ENCODE results near the gene PPP1R12B. TPM values are rescaled to one million over a fixed set of nuclear protein-coding genes. Genes with fewer than 3 reads are reported as not detected.
"Not testable (repeated sequence)": the region's sequence is repeated elsewhere in the genome, so short reads cannot be mapped to it uniquely, and the experiment has no call there.

Gene PPP1R12B
- total RNA-seq, 1 donor from 2014 or later = 18.2 TPM

DNA sequence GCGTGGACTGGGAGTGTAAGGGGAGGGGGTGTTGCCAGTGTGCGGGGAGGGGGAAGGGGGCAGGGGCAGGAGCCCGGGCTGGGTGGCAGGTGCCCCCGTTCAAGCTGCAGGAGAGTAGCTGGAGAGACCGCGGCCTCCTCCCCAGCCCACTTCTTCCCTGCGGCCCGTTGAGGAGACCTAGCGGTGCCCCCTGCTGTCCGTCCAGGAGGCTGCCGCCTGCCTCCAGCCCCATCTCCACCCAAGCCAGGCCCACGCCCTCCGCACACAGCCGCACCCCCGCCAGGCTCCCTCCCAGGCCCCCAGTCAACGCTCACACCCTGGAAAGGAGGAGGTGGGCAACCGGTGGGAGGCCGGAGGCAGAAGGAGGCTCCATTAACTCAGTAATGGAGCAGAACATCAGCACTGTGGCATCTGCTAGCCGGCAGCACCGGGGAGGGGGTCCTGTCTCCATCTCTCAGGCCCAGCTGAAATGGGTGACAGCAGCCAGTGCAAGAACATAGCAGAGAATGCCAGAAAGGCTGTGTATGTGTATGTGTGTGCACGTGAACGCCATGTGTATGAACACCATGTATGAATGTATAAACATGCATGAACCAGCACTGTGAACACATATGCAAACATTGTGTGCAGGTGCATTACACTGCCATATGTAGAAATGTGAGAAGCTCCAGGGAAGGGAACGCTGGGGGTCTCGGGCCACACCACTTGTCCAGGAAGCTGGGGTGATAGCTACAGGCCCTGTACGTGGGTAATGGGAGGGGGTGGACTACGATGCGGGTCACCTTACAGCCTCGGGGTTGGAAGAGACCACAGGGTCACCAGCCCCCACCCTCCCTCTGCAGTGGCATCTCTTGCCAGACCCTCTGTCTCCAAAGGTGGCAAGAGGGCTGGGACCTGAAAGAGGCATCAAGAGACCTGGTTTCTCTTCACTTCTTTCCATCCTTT lies 277.2 kb downstream of the PPP1R12B start:
- Mint-ChIP-seq H3K4me3 (ENCODE audit: unreplicated experiment) (no peak overlapping the region), H3K36me3 (ENCODE audit: low read depth) (no peaks in the 10 kb centered on the region), H3K9me3 (ENCODE audit: low read depth) (no peaks in the 10 kb centered on the region), H3K27me3 (ENCODE audit: low read depth) (peaks cover 18% of the 10 kb centered on the region), H3K27ac (ENCODE audit: unreplicated experiment) (no peak overlapping the region), H3K4me1 (ENCODE audit: low read depth) (no peaks in the 10 kb centered on the region)
- TF ChIP-seq, protein P1, sequence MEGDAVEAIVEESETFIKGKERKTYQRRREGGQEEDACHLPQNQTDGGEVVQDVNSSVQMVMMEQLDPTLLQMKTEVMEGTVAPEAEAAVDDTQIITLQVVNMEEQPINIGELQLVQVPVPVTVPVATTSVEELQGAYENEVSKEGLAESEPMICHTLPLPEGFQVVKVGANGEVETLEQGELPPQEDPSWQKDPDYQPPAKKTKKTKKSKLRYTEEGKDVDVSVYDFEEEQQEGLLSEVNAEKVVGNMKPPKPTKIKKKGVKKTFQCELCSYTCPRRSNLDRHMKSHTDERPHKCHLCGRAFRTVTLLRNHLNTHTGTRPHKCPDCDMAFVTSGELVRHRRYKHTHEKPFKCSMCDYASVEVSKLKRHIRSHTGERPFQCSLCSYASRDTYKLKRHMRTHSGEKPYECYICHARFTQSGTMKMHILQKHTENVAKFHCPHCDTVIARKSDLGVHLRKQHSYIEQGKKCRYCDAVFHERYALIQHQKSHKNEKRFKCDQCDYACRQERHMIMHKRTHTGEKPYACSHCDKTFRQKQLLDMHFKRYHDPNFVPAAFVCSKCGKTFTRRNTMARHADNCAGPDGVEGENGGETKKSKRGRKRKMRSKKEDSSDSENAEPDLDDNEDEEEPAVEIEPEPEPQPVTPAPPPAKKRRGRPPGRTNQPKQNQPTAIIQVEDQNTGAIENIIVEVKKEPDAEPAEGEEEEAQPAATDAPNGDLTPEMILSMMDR (IDR thresholded peaks at IDR 0.05) = peak; percentile 81
- peak; percentile 94 for DNase-seq (ENCODE audit: low spot score)

DNA sequence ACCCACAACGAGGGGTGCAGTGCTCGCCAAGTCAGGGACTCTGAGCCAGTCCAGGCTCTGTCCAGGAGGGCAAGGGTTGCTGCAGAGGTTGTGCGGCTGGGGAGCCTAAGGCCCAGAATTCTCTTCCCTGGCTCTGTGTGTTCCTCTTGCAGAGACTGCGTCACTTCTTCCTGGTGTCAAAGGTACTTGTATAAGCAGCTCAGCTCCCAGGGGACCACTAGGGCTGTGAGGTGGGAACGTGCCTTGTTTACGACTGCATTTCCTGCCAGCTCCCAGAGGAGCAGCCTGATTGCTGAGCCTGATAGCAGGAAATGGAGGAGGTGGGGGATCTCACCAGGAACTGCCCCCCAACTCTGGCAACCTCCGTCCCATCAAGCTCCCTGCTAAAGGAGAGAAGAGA lies 278.5 kb downstream of the PPP1R12B start:
- not testable (repeated sequence) for H3K36me3 Mint-ChIP-seq (ENCODE audit: low read depth); H3K27ac Mint-ChIP-seq (ENCODE audit: unreplicated experiment); H3K4me1 Mint-ChIP-seq (ENCODE audit: low read depth); H3K9me3 Mint-ChIP-seq (ENCODE audit: low read depth); H3K4me3 Mint-ChIP-seq (ENCODE audit: unreplicated experiment)
- H3K27me3 Mint-ChIP-seq (ENCODE audit: low read depth) = peaks cover 25% of the 10 kb centered on the region
- DNase-seq (ENCODE audit: low spot score) = peak; percentile 46

DNA sequence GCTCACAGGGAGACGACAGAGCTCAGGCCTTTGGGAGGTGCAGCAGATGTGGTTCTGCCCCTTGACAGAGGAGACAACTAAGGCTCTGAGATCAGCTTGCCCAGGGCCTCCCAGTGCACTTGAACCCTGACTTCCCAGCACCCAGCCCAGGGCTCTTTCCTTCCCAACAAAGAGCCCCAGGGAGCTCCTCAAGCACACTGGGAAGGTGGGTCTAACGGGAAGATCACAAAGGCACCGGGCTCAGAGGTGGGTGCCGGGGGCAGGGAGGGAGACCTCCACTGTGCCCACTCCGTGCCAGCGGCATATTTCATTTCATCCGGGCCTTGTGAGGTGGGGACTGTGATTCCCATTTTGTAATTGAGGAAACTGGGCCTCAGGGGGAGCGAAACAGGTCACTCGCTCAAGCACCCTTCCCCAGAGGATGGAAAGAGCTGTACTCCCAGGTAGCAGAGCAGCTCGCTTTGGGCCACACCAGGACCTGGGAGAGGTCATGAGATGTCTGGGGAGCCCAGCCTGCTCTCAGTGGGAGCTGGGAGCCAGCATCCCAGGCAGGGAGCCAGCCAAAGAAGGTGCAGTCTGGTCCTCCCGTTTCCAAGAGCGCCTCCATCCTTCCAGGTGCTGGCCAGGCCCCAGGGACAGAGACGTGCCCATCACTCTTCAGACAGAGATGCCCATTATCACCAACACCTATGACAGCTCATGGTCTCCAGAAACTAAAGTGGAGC lies 279.5 kb downstream of the PPP1R12B start:
- TF ChIP-seq, protein P1 (IDR thresholded peaks at IDR 0.05) = no peak
- H3K27ac Mint-ChIP-seq (ENCODE audit: unreplicated experiment) = no peak overlapping the region
- H3K36me3 Mint-ChIP-seq (ENCODE audit: low read depth) = no peaks in the 10 kb centered on the region
- DNase-seq (ENCODE audit: low spot score) = peak; percentile 68
- no peak overlapping the region for H3K4me3 Mint-ChIP-seq (ENCODE audit: unreplicated experiment)
- H3K27me3 Mint-ChIP-seq (ENCODE audit: low read depth) = peaks cover 29% of the 10 kb centered on the region
- H3K9me3 Mint-ChIP-seq (ENCODE audit: low read depth) = no peaks in the 10 kb centered on the region
- H3K4me1 Mint-ChIP-seq (ENCODE audit: low read depth) = no peaks in the 10 kb centered on the region

DNA sequence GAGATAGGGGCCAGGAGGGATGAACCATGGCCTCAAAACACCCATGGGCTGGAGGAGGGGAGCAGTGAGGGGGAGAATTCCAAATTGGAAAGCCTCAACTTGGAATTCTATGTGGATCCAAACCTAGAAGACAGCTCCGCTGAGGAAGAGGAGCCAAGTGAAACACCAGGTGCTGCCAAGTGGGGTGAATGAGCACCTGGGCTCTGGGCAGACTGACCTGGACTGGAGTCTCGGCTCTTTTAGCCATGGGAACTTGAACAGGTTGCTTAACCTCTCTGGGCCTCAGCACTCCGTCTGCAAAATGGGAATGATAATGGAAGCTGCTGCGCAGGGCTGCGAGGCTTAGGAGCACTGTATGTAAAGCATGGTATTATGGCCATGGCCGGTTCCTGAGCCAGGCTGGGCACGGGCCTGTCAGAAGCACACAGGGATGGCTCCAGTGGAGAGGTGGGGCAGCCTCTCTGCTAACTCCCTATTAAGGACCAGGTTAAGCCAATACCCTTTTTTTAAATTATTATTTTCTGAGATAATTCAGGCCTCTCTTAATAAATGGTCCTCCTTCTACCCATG lies 280.2 kb downstream of the PPP1R12B start:
- DNase-seq (ENCODE audit: low spot score) = peak; percentile 49
- no peaks in the 10 kb centered on the region for H3K36me3 Mint-ChIP-seq (ENCODE audit: low read depth)
- no peaks in the 10 kb centered on the region for H3K4me1 Mint-ChIP-seq (ENCODE audit: low read depth)
- peaks cover 29% of the 10 kb centered on the region for H3K27me3 Mint-ChIP-seq (ENCODE audit: low read depth)
- TF ChIP-seq, protein P1 (IDR thresholded peaks at IDR 0.05) = no peak
- H3K27ac Mint-ChIP-seq (ENCODE audit: unreplicated experiment) = no peak overlapping the region
- no peaks in the 10 kb centered on the region for H3K9me3 Mint-ChIP-seq (ENCODE audit: low read depth)
- H3K4me3 Mint-ChIP-seq (ENCODE audit: unreplicated experiment) = no peak overlapping the region

DNA sequence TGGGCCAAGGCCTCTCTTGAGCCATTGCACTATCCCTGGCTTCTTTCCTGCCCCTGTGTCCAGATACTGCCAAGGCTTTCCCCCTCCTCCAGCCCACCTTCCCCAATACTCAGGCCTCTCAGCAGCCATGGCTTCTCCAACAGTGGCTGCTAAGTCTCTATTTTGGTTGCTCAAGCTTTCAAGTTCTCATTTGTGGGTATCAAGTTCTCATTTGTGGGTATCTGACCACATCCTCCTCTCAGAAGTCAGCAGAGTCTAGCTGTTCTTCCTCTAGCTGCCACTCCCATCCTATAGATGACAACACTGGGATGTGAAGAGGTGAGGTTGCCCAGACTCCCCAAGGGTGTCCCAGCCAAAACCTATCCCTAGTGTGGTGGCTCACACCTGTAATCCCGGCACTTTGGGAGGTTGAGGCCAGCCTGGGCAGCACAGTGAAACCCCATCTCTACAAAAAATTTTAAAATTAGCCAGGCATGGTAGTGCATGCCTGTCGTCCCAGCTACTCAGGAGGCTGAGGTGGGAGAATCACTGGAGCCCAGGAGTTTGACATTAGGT lies 280.8 kb downstream of the PPP1R12B start:
- H3K27ac Mint-ChIP-seq (ENCODE audit: unreplicated experiment); H3K4me3 Mint-ChIP-seq (ENCODE audit: unreplicated experiment); H3K4me1 Mint-ChIP-seq (ENCODE audit: low read depth); H3K36me3 Mint-ChIP-seq (ENCODE audit: low read depth); H3K9me3 Mint-ChIP-seq (ENCODE audit: low read depth): not testable (repeated sequence)
- peaks cover 30% of the 10 kb centered on the region for H3K27me3 Mint-ChIP-seq (ENCODE audit: low read depth)
- DNase-seq (ENCODE audit: low spot score) = peak; percentile 26

DNA sequence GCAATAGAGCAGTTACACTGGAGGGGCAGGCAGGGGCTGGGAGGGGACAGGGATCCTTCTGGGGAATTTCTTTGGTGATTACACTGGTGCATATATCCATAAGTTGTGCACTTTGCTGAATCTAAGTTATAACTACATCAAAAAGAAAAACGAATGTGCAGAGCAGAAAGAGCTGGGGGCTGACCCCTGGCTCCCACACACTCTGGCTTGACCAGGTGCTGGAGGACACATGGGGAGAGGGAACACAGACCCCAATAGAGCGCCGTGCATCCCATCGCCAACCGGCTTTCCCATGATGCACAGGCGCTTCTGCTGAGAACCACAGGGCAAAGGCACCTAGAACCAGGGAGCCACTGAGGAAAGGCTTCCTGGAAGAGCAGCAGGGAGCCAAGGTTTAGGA lies 281.6 kb downstream of the PPP1R12B start:
- DNase-seq (ENCODE audit: low spot score) = peak; percentile 37
- peaks cover 35% of the 10 kb centered on the region for H3K27me3 Mint-ChIP-seq (ENCODE audit: low read depth)
- not testable (repeated sequence) for H3K36me3 Mint-ChIP-seq (ENCODE audit: low read depth); H3K9me3 Mint-ChIP-seq (ENCODE audit: low read depth); H3K4me3 Mint-ChIP-seq (ENCODE audit: unreplicated experiment); H3K4me1 Mint-ChIP-seq (ENCODE audit: low read depth); H3K27ac Mint-ChIP-seq (ENCODE audit: unreplicated experiment)

Data from chondrocyte (in vitro differentiated cells).